Measurements from ENCODE around the gene HECTD1. TPM values are rescaled to one million over a fixed set of nuclear protein-coding genes. Genes with fewer than 3 reads are reported as not detected.
"Not testable (repeated sequence)": the region's sequence is repeated elsewhere in the genome, so short reads cannot be mapped to it uniquely, and the experiment has no call there.

HECTD1 gene
- total RNA-seq, 1 donor from 2014 or later, result 163 TPM

DNA sequence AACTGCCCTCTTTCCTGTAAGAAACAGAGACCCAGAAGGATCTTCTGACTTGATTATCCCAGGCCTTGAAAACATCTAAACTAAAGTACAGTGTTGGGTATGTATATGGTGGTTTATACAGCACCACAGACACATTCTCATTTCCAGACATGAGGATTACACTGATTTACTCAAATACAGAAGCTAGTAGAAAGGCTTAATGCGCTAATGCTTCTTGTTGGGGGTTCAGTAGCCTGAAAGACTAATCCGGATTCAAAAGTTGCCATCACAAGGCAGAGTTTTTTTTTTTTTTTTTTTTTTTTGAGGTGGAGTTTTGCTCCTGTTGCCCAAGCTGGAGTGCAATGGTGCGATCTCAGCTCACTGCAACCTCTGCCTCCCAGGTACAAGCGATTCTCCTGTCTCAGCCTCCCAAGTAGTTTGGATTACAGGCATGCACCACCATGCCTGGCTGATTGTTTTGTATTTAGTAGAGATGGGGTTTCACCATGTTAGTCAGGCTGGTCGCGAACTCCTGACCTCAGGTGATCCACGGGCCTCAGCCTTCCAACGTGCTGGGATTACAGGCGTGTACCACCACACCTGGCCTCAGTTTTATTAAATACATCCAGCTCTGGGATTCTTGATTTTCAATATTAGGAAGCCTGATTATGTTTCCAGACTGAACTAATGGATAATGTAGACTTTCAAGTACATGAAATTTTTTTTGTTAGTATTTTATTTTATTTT, 46.3 kb upstream of the HECTD1 start:
- H3K36me3 Mint-ChIP-seq (ENCODE audit: insufficient read depth), result no peaks in the 10 kb centered on the region
- H3K27me3 Mint-ChIP-seq, result no peaks in the 10 kb centered on the region
- DNase-seq (ENCODE audit: low spot score, unreplicated experiment), result no peak
- H3K9me3 Mint-ChIP-seq (ENCODE audit: low read depth), result no peaks in the 10 kb centered on the region
- no peak overlapping the region for H3K27ac Mint-ChIP-seq
- H3K4me3 Mint-ChIP-seq (ENCODE audit: low read depth), result no peak overlapping the region
- TF ChIP-seq CTCF (IDR thresholded peaks at IDR 0.05; ENCODE audit: unreplicated experiment), result no peak
- H3K4me1 Mint-ChIP-seq (ENCODE audit: low read depth), result no peaks in the 10 kb centered on the region

DNA sequence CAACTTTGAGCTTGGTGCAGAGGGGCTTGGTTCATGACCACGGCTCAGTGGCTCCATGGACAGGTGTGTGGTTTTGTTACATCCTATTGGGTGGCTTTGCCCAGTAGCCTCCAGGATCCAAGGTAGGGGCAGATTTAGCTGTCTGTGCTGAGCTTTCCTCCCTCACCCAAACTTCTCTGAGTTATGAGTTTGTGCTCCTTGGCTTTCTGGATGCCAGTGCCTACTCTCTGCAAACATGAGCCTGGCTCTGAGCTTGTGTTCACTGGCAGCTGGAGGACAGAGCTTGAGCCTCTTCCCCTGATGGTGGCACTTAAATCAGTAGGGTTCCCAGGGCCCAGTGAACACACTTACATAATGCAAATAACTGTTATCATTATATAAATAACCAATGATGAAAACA, 45.3 kb upstream of the HECTD1 start:
- no peaks in the 10 kb centered on the region for H3K4me1 Mint-ChIP-seq (ENCODE audit: low read depth)
- no peak overlapping the region for H3K27ac Mint-ChIP-seq
- H3K4me3 Mint-ChIP-seq (ENCODE audit: low read depth), result no peak overlapping the region
- no peak for DNase-seq (ENCODE audit: low spot score, unreplicated experiment)
- H3K9me3 Mint-ChIP-seq (ENCODE audit: low read depth), result no peaks in the 10 kb centered on the region
- no peaks in the 10 kb centered on the region for H3K36me3 Mint-ChIP-seq (ENCODE audit: insufficient read depth)
- no peak for TF ChIP-seq CTCF (IDR thresholded peaks at IDR 0.05; ENCODE audit: unreplicated experiment)
- no peaks in the 10 kb centered on the region for H3K27me3 Mint-ChIP-seq

GRCh38 chr14:31251028-31251958, 43.7 kb upstream of the HECTD1 start:
- Mint-ChIP-seq H3K36me3 (ENCODE audit: insufficient read depth) (no peaks in the 10 kb centered on the region), H3K4me1 (ENCODE audit: low read depth) (no peaks in the 10 kb centered on the region), H3K9me3 (ENCODE audit: low read depth) (no peaks in the 10 kb centered on the region), H3K27me3 (no peaks in the 10 kb centered on the region), H3K27ac (no peak overlapping the region), H3K4me3 (ENCODE audit: low read depth) (no peak overlapping the region)
- TF ChIP-seq CTCF (IDR thresholded peaks at IDR 0.05; ENCODE audit: unreplicated experiment), result no peak
- no peak for DNase-seq (ENCODE audit: low spot score, unreplicated experiment)

GRCh38 chr14:31244626-31245025, 37.0 kb upstream of the HECTD1 start:
- no peaks in the 10 kb centered on the region for H3K36me3 Mint-ChIP-seq (ENCODE audit: insufficient read depth)
- no peak for TF ChIP-seq CTCF (IDR thresholded peaks at IDR 0.05; ENCODE audit: unreplicated experiment)
- no peak for DNase-seq (ENCODE audit: low spot score, unreplicated experiment)
- no peak overlapping the region for H3K4me3 Mint-ChIP-seq (ENCODE audit: low read depth)
- H3K4me1 Mint-ChIP-seq (ENCODE audit: low read depth), result peaks cover 2% of the 10 kb centered on the region
- no peak overlapping the region for H3K27ac Mint-ChIP-seq
- H3K27me3 Mint-ChIP-seq, result no peaks in the 10 kb centered on the region
- H3K9me3 Mint-ChIP-seq (ENCODE audit: low read depth), result no peaks in the 10 kb centered on the region

GRCh38 chr14:31243860-31244259, 36.3 kb upstream of the HECTD1 start:
- Mint-ChIP-seq H3K4me1 (ENCODE audit: low read depth) (peaks cover 2% of the 10 kb centered on the region), H3K9me3 (ENCODE audit: low read depth) (no peaks in the 10 kb centered on the region), H3K27ac (no peak overlapping the region), H3K27me3 (no peaks in the 10 kb centered on the region), H3K36me3 (ENCODE audit: insufficient read depth) (no peaks in the 10 kb centered on the region), H3K4me3 (ENCODE audit: low read depth) (no peak overlapping the region)
- no peak for DNase-seq (ENCODE audit: low spot score, unreplicated experiment)
- no peak for TF ChIP-seq CTCF (IDR thresholded peaks at IDR 0.05; ENCODE audit: unreplicated experiment)

DNA sequence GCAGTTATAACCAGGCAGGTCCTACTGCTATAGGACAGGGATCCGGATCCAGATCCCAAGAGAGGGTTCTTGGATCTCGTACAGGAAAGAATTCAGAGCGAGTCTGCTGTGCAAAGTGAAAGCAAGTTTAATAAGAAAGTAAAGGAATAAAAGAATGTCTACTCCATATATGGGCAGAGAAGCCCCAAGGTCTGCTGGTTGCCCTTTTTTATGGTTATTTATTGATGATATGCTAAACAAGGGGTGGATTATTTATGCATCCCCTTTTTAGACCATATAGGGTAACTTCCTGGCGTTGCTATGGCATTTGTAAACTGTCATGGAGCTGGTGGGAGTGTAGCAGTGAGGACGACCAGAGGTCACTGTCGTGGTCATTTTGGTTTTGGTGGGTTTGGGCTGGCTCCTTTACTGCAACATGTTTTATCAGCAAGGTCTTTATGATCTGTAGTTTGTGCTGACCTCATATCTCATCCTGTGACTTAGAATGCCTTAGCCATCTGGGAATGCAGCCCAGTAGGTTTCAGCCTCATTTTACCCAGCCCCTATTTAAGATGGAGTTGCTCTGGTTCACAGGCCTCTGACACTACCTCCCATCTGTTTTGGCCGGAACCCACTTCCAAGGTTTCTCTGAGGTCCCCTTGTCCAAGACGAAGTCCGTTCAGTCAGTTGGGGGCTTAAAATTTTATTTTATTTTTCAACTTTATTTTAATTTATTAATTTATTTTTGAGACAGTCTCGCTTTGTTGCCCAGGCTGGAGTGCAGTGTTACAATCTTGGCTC, 34.8 kb upstream of the HECTD1 start:
- H3K27ac Mint-ChIP-seq; H3K4me3 Mint-ChIP-seq (ENCODE audit: low read depth): not testable (repeated sequence)

More for the DNA sequence above, 34.8 kb upstream of the HECTD1 start:
- H3K36me3 Mint-ChIP-seq (ENCODE audit: insufficient read depth); DNase-seq (ENCODE audit: low spot score, unreplicated experiment); H3K9me3 Mint-ChIP-seq (ENCODE audit: low read depth); H3K27me3 Mint-ChIP-seq; H3K4me1 Mint-ChIP-seq (ENCODE audit: low read depth): not testable (repeated sequence)
